Neural crest cell (in vitro differentiated cells): ENCODE measurements around the gene CMTM8. TPM values are rescaled to one million over a fixed set of nuclear protein-coding genes. Genes with fewer than 3 reads are reported as not detected.

ENCODE experiments used
- DNase-seq: peaks from one replicate; pipeline ENCODE4 v3.0.0; 2021; ENCODE audit warnings: low read depth, mixed read lengths, low spot score
- H3K27ac Mint-ChIP-seq: one replicate; pipeline ENCODE4 v1.8.0; 2021; ENCODE audit warnings: mild to moderate bottlenecking, mixed read lengths; ENCODE audit not compliant: unreplicated experiment
- H3K27me3 Mint-ChIP-seq: 2 replicates; pipeline ENCODE4 v1.8.0; 2021; ENCODE audit warnings: low read depth, mild to moderate bottlenecking, mixed read lengths
- H3K36me3 Mint-ChIP-seq: 2 replicates; pipeline ENCODE4 v1.8.0; 2021; ENCODE audit warnings: low read depth, mild to moderate bottlenecking, mixed read lengths
- H3K4me1 Mint-ChIP-seq: 2 replicates; pipeline ENCODE4 v1.8.0; 2021; ENCODE audit warnings: mixed read lengths
- H3K4me3 Mint-ChIP-seq: one replicate; pipeline ENCODE4 v1.8.0; 2021; ENCODE audit warnings: mild to moderate bottlenecking, mixed read lengths
- H3K9me3 Mint-ChIP-seq: 2 replicates; pipeline ENCODE4 v1.8.0; 2021; ENCODE audit warnings: mixed read lengths
- total RNA-seq: library from RNA; stranded (reverse); gene quantifications from 2 replicates; pipeline ENCODE4 v1.2.1, GENCODE V29; 2021
- TF ChIP-seq, protein P1 (sequence below): fragments of 200-600 bp; sonication (generic); conservative IDR thresholded peaks from 2 replicates; pipeline ENCODE4 v1.5.0; 2021; ENCODE audit warnings: antibody characterized with exemption, mild to moderate bottlenecking

Gene CMTM8
- total RNA-seq, 1 donor from 2014 or later: 4.4 TPM

DNA sequence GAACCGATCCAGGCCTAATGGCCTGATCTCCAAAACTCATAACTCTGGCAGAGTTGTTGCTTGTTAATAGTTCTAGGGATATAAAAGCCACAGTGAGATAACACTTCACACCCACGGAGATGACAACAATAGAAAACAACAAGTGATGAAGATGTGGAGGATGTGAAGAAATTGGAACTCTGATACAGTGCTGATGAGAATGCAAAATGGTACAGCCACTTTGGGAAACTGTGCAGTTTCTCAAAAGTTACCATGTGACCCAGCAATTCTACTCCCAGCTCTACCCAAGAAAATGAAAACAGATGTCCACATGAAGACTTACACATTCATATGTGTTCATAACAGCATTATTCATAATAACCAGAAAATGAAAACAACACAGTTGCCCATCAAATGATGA is 157.0 kb downstream of the CMTM8 start:
- no peak for DNase-seq
- Mint-ChIP-seq H3K27ac (no peak overlapping the region), H3K27me3 (no peaks in the 10 kb centered on the region), H3K4me3 (no peak overlapping the region), H3K4me1 (peaks cover 44% of the 10 kb centered on the region), H3K36me3 (no peaks in the 10 kb centered on the region), H3K9me3 (peaks cover 4% of the 10 kb centered on the region)
- TF ChIP-seq, protein P1, sequence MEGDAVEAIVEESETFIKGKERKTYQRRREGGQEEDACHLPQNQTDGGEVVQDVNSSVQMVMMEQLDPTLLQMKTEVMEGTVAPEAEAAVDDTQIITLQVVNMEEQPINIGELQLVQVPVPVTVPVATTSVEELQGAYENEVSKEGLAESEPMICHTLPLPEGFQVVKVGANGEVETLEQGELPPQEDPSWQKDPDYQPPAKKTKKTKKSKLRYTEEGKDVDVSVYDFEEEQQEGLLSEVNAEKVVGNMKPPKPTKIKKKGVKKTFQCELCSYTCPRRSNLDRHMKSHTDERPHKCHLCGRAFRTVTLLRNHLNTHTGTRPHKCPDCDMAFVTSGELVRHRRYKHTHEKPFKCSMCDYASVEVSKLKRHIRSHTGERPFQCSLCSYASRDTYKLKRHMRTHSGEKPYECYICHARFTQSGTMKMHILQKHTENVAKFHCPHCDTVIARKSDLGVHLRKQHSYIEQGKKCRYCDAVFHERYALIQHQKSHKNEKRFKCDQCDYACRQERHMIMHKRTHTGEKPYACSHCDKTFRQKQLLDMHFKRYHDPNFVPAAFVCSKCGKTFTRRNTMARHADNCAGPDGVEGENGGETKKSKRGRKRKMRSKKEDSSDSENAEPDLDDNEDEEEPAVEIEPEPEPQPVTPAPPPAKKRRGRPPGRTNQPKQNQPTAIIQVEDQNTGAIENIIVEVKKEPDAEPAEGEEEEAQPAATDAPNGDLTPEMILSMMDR: no peak

DNA sequence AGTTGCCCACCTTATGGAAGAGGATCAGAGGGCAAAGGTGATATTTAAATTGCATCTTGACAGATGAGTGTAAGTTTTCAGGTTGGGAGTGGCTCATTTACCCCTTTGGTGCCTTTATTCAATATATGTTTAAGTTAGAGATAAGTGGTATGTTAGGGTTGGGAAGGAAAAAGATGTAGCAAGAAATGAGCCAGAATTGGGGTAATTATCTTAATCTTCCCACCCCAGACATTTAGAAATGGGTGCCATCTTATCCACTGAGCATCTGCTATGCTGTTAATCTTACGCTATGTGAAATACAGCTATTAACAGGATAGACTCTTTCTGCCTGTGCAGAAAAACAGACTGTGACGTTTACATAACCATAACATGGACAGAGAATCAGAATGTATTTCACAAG is 159.5 kb downstream of the CMTM8 start:
- H3K4me1 Mint-ChIP-seq: peaks cover 46% of the 10 kb centered on the region

DNA sequence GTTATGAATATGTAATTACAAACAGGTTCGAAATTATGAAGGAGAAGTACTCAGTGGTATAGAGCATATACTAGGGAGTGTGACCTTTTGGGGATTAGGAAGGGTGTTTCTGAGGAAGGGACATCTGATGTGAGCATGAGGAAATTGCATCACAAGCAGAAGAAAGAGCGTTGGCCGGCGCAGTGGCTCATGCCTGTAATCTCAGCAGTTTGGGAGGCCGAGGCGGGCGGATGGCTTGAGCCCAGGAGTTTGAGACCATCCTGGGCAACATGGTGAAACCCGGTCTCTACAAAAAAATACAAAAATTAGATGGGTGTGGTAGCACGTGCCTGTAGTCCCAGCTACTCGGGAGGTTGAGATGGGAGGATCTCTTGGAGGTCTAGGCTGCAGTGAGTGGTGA is 160.1 kb downstream of the CMTM8 start:
- Mint-ChIP-seq H3K9me3 (peaks cover 4% of the 10 kb centered on the region), H3K27ac (no peak overlapping the region), H3K4me1 (peaks cover 43% of the 10 kb centered on the region), H3K4me3 (no peak overlapping the region), H3K36me3 (no peaks in the 10 kb centered on the region), H3K27me3 (no peaks in the 10 kb centered on the region)
- TF ChIP-seq, protein P1: no peak
- DNase-seq: no peak

More for the DNA sequence above, 159.5 kb downstream of the CMTM8 start:
- Mint-ChIP-seq H3K27me3 (no peaks in the 10 kb centered on the region), H3K36me3 (no peaks in the 10 kb centered on the region), H3K9me3 (peaks cover 4% of the 10 kb centered on the region), H3K27ac (no peak overlapping the region), H3K4me3 (no peak overlapping the region)
- TF ChIP-seq, protein P1: no peak
- no peak for DNase-seq

DNA sequence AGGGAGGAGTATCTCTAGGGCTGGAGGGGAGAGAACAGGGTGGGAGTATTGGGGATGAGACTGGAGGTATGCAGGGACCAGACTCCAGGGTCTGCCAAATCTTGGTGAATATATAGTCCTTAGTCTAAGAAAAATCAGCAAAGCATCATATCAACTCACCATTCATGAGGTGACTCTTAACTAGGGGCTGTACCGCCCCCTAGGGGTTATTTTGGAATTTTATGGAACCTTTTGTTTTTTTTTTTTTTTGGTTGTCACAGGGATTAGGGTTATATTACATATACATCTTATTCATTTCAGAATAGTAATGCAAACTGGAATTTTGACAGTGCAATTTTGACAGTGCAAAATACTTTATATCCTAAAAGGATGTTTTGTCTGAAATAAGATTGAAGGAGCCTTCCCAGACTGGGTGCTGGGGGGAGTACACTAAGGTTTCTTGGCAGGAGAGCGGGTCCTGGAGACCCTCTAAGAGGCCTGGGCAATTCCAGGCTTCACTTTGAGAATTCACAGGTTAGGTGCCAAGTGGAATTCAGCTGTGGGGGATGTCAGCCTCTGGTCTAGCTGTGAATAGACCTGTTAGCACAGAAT is 160.6 kb downstream of the CMTM8 start:
- Mint-ChIP-seq H3K9me3 (peaks cover under 1% of the 10 kb centered on the region), H3K36me3 (no peaks in the 10 kb centered on the region), H3K27ac (no peak overlapping the region), H3K27me3 (no peaks in the 10 kb centered on the region), H3K4me1 (peaks cover 43% of the 10 kb centered on the region), H3K4me3 (peak overlapping the region; percentile 71)
- no peak for DNase-seq
- TF ChIP-seq, protein P1: peak; percentile 79

DNA sequence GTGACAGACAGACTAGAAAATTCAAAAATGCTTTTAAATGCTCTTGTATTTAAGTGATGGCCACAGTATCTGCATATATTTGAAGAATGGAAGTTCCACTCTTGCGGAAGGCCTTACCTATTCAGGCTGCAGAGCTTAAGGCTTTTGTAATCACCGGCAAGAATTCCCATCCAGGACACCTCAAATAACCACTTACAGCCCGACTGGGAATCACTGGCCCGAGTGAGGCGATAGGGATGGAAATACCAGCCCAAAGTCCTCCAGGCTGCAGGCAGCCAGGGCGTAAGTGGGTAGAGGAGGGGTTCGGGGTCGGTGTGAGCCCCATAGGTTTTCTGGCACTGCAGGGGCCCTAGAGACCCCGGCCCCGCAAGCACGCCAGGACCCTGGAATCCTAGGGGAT is 162.6 kb downstream of the CMTM8 start:
- no peak for DNase-seq
- peaks cover 37% of the 10 kb centered on the region for H3K4me1 Mint-ChIP-seq
- peak overlapping the region; percentile 74 for H3K4me3 Mint-ChIP-seq
- H3K27ac Mint-ChIP-seq: peak overlapping the region; percentile 97
- H3K9me3 Mint-ChIP-seq: no peaks in the 10 kb centered on the region
- TF ChIP-seq, protein P1: no peak
- no peaks in the 10 kb centered on the region for H3K36me3 Mint-ChIP-seq
- H3K27me3 Mint-ChIP-seq: no peaks in the 10 kb centered on the region
